GM19238 (cell line): ENCODE results near the gene HOXB6.

Experiments used
- DNase-seq: peaks from one replicate; pipeline ENCODE4 v3.0.0; 2011; ENCODE audit warnings: low spot score; ENCODE audit not compliant: insufficient read length

The HOXB6 gene

GRCh38 chr17:48604770-48605329 lies at the start of gene HOXB6:
Gene HOXB6 (minus strand): TSS chr17:48604986. CDS start chr17:48598150, 6,836 bp downstream.
- DNase-seq, result no peak

DNA sequence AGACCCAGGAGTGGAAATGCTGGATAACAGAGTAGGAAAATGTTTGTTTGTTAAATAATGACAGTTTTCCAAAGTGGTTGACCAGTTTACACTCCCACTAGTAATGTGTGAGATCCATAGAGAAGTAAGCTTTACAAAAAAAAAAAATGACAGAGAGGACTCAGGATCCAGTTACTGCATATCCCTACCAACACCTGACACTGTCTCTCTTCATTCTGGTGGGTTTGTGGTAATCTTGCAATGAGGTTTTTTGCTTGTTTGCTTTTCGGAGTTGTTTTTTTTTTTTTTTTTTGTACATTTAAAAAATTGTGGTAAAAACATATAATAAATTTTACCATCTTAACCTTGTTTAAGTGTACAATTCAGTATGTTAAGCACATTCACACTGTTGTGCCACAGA lies 45.0 kb upstream of the HOXB6 start:
- DNase-seq, result no peak

- DNase-seq, result no peak
Observed at GRCh38 chr17:48647963-48648245, 43.1 kb upstream of the HOXB6 start.

DNA sequence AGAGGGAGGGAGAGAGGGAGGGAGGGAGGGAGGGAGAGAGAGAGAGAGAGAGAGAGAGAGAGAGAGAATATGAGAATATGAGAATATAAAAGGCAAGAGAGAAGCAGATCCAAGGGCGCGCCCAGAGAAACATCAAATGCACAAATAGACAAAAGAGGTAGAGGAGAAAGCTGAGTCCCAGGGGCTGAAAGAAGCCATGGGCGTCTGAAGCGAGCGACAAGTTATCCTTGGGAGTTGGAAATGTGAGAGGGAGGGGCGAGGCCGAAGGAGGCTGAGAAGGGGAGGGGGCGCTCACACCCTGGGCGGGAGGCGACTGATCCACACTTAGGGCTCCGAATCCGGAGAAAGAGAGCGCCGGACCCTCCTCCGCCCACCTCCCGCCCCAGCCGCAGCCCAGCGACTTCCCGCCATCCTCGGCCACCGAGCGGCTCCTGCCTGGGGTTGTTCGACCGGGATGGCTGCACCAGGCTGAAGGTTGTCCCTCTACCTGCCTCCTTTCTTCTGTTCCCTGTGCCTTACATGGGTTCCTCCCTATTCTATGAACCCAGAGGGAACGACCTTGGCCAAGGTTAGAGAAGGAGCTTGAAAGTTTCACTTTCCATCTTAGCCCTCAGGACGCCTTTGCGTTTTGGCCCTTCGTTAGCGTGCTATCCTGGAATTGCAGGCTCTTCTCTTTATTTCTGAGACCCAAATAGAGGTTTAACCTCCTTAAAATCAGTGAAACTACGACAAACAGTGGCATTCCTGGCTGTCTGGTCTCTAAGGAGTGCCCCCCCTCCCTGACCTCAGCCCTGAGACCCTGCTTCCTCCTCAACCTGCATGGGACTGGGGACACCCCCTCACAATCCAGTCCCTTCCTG lies 42.5 kb upstream of the HOXB6 start:
- no peak for DNase-seq

- no peak for DNase-seq
Observed at GRCh38 chr17:48646183-48647102, 41.7 kb upstream of the HOXB6 start.

- DNase-seq, result no peak
Observed at GRCh38 chr17:48645639-48646182, 40.9 kb upstream of the HOXB6 start.

GRCh38 chr17:48644910-48645557 lies 40.2 kb upstream of the HOXB6 start:
- no peak for DNase-seq

DNA sequence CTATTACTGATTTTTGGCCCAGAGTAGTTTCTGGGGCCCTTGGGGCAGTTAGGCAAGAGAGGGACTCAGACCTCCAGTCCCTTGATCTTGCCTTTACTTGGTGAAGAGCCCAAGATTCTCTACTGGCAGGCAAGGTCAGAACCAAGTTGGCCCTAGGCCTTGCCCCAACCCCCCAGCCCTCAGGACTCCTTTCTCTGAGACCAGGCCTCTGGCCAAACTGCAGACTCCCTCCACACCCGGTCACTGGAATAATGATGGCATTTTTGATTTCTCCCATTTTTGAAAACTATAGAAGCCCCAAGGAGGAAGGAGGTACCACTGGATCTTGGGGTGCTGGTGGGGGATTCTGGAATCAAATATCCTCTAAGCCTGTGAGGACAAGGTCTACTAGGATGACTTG lies 39.4 kb upstream of the HOXB6 start:
- DNase-seq, result no peak

- DNase-seq, result no peak
Observed at GRCh38 chr17:48643697-48644012, 38.9 kb upstream of the HOXB6 start.

DNA sequence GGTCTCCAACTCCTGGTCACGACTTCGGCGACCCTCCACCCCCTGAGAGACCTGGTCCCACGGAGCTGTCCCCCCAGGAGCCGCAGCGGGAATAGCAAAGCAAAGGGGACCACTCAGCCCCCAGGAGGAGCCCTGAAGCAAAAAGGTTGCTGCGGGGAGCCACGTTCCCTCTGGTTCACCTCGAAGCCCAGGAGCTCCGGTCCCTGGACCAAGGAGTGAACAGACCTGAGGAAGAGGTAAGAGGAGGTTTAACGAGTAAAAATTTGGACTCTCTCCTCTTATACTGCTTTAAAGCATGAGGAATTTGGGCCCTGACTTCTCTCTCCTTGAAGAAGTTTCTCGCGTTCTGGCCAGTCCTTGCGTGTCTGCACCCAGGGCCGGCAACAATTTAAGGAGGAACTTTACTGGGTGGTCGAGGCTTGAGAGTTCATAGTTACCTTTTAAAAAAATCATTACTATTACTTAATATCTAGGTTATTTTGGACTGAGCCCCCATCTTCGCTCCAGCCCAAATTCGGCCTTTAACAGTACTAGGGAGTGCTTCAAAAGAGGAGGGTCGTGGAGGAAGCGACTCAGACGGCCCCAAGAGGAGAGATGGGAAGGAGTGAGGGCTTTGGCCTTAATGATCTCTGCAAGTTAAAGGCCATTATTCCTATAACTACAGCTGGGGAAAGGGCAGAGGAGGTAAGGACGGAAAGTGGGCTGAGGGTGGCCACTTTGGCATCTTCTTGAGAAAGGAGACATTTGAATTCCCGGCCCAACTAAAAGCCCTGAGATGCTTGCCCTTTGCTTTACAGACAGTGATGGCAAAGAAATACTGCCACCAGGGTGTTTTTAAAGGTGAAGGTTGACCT lies 38.3 kb upstream of the HOXB6 start:
- DNase-seq, result no peak

DNA sequence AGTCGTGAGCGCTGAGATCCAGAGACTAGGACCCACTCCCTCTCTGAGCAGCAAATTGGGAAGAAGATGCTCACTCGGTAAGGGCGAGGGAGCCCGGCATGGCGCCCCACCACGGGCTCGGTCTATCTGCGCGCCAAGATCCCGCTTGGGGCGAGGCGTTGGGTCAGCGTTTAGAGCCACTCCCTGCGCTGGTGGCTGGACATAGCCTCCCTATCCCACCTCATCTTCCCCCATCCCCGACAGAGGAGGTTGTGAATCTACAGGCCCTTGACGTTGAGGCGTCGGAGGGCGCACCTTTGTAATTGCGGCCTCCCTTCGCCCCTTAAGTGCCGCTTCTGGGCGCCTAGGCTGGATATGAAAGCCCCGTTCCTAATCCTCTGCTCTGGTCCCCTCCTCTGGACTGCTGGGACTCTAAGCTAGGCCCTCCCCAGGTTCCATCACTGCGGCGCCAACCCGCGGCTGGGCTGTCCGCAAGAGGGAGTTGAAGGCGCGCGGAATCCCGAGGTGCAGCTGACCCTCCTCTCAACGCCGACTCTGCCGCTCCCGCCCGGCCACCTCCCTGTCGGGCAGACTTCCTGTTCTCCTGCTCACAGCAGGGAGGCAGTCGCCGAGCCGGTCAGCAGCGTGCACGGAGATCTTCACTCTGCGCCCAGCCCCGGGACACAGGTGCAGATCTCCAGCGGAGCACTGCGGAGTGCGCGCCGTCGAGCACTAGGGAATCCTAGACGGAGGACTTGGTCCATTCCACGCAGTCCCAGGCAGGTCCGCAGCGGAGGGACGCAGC lies 37.5 kb upstream of the HOXB6 start:
- no peak for DNase-seq

DNA sequence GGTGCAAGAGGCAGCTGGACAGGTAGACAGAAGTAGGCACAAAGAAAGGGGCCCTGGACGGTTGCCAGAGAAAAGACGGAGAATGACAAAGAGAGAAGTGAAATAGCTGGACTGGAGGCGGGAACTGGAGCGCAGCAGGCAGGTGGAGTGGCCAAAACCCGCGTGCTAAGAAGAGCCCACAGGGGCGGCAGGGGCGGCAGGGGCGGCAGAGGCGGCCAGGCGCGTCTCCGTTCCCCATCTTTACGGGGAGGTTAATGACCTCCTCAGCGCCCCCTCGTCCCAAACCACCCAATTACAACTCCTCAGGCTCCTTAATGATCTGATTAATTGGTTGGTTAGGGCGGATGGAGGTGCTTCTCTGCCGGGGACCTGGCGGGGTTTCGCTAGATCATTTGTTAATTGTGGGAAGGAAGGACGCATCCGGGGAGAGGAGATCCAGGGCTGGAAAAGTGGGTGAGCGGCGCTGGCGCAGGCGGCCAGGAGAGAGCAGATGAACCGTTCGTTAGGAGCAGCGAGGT lies 36.8 kb upstream of the HOXB6 start:
- DNase-seq, result no peak

DNA sequence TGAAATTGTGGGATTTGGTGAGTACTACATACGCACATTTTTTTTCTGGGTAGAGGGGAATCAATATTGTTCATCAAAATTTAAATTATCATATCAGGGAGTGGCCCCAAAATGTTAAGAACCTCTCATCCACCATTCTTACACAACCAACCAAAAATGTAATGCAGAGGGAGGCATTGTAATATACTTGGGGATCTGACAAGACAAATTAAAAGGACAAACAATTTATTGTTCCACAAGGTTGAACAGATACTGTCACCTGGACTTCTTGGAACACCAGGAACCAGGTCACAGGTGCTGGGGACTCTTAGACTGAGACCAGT lies 36.0 kb upstream of the HOXB6 start:
- no peak for DNase-seq

DNA sequence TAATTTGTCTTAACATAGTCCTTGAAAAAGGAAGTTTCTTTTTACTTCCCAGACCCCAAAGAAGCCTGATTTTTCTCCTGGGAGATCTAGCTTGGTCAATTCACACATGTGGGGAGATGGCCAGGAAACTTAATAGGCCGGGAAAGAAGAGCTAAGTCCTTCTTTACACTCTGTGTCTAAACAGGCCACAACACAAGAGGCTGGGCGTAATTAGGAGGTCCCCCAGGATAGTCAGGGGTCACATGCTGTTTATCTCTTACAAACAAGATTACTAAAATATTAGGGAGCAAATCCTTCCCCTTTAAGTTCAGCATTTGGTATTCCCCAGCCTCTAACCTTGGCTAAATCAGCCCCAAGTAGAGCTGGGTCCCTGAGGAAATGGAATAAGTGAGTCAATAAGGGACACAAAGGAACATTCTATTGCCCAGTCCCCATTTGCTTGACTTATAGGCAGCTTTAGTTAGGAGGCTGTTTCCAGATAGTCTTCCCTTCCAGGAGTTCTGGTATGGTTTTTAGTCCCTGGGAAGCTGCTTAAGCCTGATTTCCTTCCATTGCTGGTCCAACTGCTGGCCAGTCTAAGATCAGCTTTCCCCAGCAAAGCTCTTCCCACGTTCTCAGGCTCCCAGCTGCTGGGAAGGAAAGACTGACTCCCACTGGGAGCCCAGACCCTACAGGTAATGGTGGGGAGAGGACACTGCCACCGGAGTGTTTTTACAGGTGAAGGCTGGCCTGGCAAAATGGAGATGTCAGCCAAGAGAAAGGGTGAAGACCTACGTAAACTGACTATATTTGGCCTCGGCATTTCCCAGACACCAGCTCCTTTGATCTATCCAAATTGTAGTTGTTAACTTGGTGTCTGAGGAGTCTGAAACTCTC lies 35.4 kb upstream of the HOXB6 start:
- DNase-seq, result no peak

DNA sequence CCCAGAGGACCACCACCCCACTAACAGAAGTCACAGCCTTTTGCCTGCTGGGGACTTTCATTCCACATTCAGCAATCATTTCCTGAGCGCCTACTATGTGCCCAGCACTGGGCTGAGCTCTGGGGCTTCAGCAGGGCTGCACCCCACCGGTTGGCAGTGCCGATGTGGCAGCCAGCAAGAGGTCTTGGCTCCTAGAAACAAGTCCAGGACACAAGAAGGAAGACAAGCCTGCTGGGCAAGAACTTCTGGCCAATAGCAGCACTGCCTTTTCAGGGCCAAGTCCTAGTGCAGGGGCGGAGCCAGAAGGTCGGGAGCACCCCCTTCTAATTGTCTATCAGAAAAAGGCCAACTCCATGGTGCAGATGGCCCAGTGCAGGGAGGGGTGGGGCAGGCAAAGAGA lies 34.4 kb upstream of the HOXB6 start:
- peak; percentile 0 for DNase-seq

DNA sequence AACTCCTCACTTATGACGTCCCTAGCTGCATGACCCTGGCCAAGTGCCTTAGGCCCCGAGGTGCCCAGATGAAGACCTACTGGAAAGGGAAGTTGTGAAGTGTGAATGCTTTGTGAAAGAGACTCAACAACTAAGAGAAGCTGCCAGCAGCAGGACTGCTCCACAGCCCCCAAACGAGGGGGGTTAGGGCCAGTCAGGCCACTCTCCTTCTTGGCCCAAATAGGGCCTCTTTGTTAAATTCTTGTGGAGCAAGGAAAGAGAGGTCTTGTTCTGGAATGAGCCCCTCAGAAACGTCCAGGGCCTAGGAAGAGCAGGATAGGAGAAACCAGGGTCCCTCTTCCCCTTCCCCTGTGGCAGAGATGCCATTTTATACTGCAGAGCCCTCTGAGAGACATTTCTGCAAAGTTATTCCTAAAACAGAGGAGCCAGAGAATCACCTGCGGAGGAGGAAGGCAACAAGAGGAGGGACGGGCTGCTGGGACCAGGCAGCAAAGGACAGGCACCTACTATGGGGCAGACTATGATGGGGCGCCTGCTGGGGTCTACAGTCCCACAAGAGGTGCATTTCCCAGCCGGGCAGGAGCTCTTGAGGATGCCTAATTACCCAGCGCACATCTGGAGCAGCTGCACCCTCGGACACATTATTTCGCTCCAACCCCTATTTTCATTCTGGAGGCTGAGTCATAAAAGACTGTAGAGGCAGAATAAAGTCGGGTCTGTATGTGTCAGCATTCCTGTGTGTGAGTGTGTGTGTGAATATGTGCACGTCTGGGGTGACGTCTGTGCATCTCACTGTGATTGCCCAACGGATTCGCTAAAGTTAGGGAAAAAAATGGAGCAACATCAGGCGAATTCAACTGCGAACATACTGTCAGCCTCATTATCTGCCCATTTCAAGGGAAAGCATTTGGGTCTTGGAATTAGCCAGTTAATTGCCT lies 32.8 kb upstream of the HOXB6 start:
- DNase-seq, result peak; percentile 4

GRCh38 chr17:48636177-48637018 lies 31.6 kb upstream of the HOXB6 start:
- peak; percentile 71 for DNase-seq
